ENCODE data around the gene WSCD2. TPM values are rescaled to one million over a fixed set of nuclear protein-coding genes. Genes with fewer than 3 reads are reported as not detected.

The WSCD2 gene
- total RNA-seq, 3 donors from 2014 or later, result 0.53 to 2.0 (median 0.72) TPM

DNA sequence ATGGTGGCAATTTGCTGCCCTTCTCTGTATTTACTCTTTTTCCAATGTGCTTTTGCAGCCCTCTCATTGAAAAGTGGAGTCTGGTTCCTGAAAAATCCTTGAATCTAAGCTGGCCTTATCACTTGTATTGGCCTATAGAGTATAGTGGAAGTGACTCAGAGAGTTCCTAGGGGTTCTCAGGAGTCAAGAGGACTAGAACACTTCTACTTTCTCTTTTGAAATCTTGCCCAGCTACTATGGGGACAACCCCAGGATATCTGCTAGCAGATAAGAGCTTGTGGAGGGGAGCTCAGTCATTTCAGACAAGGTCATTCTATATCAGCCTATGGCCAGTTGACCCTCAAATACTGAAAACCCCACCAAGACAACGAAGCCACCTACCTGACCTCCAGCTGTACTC lies 26.7 kb upstream of the WSCD2 start:
- ATAC-seq, result no peak
- intact Hi-C loops (cut with DNase I, micrococcal nuclease), result no loop called here

GRCh38 chr12:108103087-108103486 lies 26.0 kb upstream of the WSCD2 start:
- Histone ChIP-seq H3K4me3 (no peak overlapping the region), H3K36me3 (ENCODE audit: low read depth) (no peaks in the 10 kb centered on the region), H3K9me3 (no peaks in the 10 kb centered on the region), H3K4me1 (ENCODE audit: low read depth) (no peaks in the 10 kb centered on the region)
- ATAC-seq (no peak), DNase-seq (no peak)
- no peak for TF ChIP-seq CTCF (IDR thresholded peaks at IDR 0.05)
- intact Hi-C loops (cut with DNase I, micrococcal nuclease), result no loop called here

More for the DNA sequence above, 26.7 kb upstream of the WSCD2 start:
- Histone ChIP-seq H3K4me1 (ENCODE audit: low read depth) (no peaks in the 10 kb centered on the region), H3K9me3 (no peaks in the 10 kb centered on the region), H3K36me3 (ENCODE audit: low read depth) (no peaks in the 10 kb centered on the region), H3K4me3 (no peak overlapping the region)
- TF ChIP-seq CTCF (IDR thresholded peaks at IDR 0.05), result no peak
- no peak for DNase-seq

GRCh38 chr12:108103517-108103916 lies 25.6 kb upstream of the WSCD2 start:
- TF ChIP-seq CTCF (IDR thresholded peaks at IDR 0.05), result no peak
- H3K9me3 ChIP-seq, result no peaks in the 10 kb centered on the region
- no peak for DNase-seq
- H3K4me1 ChIP-seq (ENCODE audit: low read depth), result no peaks in the 10 kb centered on the region
- intact Hi-C loops (cut with DNase I, micrococcal nuclease), result no loop called here
- no peak for ATAC-seq
- no peak overlapping the region for H3K4me3 ChIP-seq
- H3K36me3 ChIP-seq (ENCODE audit: low read depth), result no peaks in the 10 kb centered on the region

DNA sequence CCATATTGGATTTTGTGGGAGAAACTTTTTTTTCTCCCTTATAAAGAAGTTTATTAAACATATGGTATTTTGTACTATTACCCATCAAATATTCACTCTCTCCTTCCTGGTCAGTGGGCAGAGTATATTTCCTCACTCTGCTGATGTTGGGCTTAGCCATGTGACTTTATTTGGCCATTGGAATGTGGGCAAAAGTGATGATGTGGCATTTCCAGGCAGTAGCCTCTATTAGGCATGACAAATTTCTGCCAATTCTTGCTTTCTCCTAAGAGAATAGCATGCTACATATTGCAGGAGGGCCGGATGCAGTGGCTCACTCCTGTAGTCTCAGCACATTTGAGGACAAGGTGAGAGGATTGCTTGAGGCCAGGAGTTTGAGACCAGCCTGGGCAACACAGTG lies 24.4 kb upstream of the WSCD2 start:
- Histone ChIP-seq H3K36me3 (ENCODE audit: low read depth) (no peaks in the 10 kb centered on the region), H3K4me1 (ENCODE audit: low read depth) (no peaks in the 10 kb centered on the region), H3K9me3 (no peaks in the 10 kb centered on the region), H3K4me3 (no peak overlapping the region)
- no peak for DNase-seq
- no peak for TF ChIP-seq CTCF (IDR thresholded peaks at IDR 0.05)
- intact Hi-C loops (cut with DNase I, micrococcal nuclease), result no loop called here
- ATAC-seq, result no peak

DNA sequence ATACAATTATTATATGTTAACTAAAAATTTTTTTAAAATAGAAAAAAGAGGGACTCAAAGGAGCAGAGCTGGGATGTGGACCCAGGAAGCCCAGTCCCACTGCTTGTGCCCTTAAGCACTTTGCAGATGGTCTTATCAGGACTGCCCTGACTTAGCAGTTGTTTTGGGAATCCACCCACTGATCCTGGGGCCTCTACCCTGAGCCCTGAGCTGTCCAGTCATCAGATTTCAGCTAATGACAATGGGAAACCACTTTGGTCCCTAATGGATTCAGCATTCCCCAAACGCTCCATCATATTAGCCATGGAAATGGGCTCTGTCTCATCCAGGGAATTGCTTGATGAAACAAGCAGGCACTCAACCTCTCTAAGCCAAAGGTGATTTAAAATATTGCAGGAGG lies 22.5 kb upstream of the WSCD2 start:
- TF ChIP-seq CTCF (IDR thresholded peaks at IDR 0.05), result no peak

GRCh38 chr12:108107293-108107692 lies 21.8 kb upstream of the WSCD2 start:
- H3K4me3 ChIP-seq, result no peak overlapping the region
- TF ChIP-seq CTCF (IDR thresholded peaks at IDR 0.05), result no peak
- H3K9me3 ChIP-seq, result no peaks in the 10 kb centered on the region
- no peaks in the 10 kb centered on the region for H3K4me1 ChIP-seq (ENCODE audit: low read depth)
- DNase-seq, result no peak
- no peaks in the 10 kb centered on the region for H3K36me3 ChIP-seq (ENCODE audit: low read depth)
- intact Hi-C loops (cut with DNase I, micrococcal nuclease), result no loop called here
- ATAC-seq, result no peak

More for the DNA sequence above, 22.5 kb upstream of the WSCD2 start:
- ATAC-seq (no peak), DNase-seq (no peak)
- Histone ChIP-seq H3K4me3 (no peak overlapping the region), H3K36me3 (ENCODE audit: low read depth) (no peaks in the 10 kb centered on the region), H3K9me3 (no peaks in the 10 kb centered on the region), H3K4me1 (ENCODE audit: low read depth) (no peaks in the 10 kb centered on the region)
- intact Hi-C loops (cut with DNase I, micrococcal nuclease), result no loop called here

All from mucosa of descending colon (tissue), 3 donors.